GM21447 (cell line): ENCODE results near the gene PACS1.
A peak's percentile ranks its signal among the peaks of the same experiment; 100 is the strongest.

ENCODE experiments used
- ATAC-seq: cut with Tn5 transposase; IDR thresholded peaks from one replicate; pipeline ENCODE4 v1.9.1; 2021; ENCODE audit not compliant: unreplicated experiment

The PACS1 gene

GRCh38 chr11:66282468-66283455, 212.7 kb downstream of the PACS1 start:
- ATAC-seq, result peak; percentile 56

DNA sequence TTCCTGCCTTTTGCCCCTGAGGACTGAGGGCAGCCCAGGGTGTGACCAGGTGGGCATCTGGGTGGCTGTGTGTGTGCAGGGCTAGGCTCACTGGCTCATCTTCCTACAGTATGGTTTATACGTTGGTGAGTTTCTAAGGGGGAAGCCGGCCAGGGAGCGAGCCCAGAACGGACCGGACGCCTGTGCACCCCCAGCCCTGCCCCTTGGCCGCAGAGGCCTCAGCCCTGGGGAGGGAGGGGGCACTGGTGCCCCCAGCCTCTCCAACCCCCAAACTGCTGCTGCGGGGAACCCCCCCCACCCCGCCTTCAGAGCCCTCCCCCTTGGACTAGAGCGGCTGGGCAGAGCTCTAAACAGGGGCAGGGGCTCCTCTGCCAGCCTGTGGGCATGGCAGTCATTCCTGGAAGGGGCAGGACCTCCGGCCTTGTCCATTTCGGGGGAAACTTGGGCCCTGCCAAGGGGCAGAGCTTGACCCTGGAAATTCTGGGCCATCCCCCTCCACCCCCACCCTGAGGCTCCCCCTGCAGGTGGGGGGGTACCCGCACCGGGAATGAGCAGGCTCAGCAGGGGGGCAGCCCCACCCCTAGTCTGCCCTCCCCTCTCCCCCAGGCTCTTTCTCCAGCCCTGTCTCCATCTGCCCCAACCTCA, 213.5 kb downstream of the PACS1 start:
- no peak for ATAC-seq

DNA sequence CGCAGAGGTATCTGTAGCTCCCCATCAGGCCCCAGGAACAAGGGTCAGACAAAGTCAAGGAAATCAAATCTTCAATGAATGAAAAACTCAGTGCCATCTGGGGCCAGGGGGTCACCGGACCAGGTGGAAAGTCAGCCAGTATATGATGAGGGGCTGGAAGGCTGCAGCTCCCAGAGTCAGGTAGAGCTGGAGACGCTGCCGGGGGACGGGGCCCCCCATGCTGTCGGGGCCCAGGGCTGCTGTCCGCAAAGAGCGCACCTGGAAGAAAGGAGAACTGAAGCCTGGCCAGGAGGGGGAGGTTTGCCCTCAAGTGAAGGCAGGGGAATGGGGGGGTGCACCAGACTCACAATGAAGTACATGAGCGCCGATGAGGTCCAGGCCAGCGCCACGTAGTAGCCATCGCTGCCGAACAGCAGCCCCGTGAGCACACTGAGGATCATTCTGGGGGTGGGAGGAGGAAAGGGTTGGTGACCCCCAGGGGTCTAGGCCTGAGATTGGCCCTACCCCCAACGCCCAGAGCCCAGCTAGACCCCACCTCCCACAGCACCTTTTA, 214.5 kb downstream of the PACS1 start:
- ATAC-seq, result no peak

DNA sequence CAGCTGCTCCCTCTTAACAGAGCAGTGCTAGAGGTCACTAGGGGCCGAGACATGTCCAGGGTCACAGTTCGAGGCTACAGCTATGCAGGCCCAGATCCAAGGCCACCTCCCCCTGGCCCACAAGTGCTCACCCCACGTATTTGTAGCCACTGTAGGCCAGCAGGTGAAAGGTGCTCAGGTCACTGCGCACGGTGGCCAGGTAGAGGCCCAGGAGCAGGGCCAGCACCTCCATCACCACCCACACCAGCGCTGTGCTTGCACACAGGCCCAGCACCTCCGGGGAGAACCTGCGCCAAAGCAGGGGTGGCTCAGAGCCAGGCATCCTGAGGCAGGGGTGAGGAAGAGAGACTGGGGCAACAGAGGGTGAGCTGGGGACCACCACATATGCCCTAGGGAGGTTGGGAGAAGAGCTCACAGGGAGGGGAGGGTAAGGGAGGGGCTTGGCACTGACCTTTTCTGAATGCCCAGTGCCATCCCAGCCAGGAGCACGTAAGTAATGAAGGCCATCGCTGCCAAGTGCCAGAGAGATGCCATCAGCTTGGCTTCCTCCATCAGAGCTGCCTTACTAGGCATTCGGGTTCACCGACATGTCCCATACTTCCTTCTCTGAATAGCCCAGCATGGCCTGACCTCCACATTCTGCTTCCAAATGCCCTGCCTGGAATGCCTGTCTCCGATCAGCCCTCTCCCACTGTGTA, 215.3 kb downstream of the PACS1 start:
- no peak for ATAC-seq

DNA sequence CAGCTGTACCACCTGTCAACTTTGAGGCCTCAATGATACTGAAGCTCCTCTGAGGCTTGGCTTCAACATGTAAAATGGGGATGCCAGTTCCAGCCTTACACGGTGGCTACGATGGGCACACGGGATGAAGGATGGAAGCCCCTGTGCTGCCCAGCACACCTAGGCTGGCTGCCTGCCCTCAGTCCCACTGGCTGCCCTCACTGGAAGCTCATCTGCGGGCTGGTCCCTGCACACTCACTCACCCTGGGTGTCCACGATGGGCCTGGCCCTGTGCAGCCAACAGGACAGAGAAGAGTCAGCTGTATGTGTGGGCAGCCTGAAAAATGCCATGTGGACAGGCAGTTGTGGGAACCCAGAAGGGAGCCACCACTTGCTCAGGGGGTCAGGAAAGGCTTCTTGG, 216.6 kb downstream of the PACS1 start:
- no peak for ATAC-seq

DNA sequence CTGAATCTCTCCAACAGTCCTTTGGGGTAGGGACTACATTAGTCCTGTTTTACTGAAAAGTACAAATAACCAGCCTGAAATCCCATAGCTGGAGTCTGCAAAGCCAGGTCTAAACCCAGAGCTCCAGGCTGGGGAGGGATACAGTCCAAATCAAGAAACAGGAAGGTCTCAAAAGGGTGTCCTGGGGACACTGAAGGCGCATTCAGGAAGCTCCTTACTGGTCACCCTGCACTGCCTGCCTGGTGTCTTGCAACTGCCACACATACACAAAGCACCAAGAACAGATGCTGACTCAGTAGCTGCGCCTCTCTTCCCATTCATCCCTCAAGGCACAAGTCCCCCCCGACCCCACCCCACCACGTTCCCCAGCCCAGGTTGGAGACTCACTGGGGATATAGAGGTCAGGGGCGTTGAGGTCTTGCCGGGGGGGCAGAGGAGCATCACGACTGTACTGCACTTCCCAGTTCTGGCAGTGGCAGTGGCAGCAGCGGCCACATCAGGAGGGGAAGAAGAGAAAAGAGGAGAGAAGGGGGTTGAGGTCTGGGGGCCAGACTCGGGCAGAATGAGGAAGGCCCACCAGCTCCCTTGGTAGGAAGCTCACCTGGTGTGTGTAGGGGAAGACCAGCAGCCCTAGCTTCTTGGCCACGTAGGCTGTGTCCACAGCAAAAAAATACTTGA, 217.3 kb downstream of the PACS1 start:
- no peak for ATAC-seq

GRCh38 chr11:66287889-66288670, 218.0 kb downstream of the PACS1 start:
- ATAC-seq, result no peak

- peak; percentile 91 for ATAC-seq
Observed at GRCh38 chr11:66288671-66289547, 218.8 kb downstream of the PACS1 start, which contains the start of gene YIF1A. TSS of gene YIF1A (minus strand) at chr11:66289143. CDS start at chr11:66288985, 158 bp downstream.

DNA sequence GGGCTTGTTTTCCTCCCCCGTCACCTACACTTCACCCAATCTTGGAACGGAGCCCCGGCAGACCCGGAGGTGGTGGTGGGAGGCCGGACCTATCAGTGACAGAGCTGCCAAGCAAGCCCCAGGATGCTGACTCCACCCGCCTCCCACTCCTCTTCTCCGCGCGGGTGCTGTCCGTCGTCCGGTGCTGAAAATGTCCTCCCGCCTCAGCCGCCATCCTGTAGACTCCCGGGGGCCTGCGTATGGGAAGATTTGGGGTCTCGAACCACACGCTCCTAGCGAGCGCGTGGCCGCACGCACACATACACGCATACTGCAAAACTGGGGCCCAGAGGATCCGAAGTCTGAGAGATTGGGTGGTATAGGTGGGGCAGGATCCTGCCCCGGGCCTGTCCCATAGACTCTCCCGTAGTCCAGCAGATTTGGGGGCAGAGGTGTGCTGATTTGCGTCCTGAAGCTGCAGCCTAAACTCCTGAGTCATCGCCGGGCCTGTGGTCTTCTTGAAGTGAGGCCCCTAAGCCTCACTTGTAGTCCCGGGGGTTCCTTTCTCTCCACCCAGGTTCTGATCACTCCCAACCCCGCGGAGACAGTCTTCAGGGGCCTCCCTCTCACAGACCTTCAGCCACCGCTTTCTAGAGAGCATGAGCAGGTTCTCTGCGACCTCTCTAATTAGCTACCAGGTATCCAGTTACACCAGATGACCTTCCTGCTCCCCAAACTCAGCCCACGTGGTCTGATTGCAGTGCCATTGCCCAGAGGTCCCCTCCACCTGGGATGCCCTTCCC, 219.7 kb downstream of the PACS1 start:
- ATAC-seq, result peak; percentile 42

DNA sequence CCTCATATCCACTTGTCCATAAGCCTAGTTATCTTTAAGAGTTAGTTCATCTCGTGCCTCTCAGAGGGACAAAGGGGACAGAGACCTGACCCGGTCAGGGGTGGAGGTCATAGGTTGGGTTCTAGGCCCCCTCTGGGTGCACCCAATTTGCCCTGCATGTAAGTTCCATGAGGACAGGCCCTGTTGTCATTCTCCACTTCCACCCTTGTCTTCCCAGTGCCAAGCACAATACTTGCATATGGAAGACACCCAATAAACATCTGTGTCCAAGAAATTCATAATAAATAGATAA, 220.2 kb downstream of the PACS1 start:
- ATAC-seq, result no peak

- ATAC-seq, result no peak
Observed at GRCh38 chr11:66291303-66291705, 221.2 kb downstream of the PACS1 start.

DNA sequence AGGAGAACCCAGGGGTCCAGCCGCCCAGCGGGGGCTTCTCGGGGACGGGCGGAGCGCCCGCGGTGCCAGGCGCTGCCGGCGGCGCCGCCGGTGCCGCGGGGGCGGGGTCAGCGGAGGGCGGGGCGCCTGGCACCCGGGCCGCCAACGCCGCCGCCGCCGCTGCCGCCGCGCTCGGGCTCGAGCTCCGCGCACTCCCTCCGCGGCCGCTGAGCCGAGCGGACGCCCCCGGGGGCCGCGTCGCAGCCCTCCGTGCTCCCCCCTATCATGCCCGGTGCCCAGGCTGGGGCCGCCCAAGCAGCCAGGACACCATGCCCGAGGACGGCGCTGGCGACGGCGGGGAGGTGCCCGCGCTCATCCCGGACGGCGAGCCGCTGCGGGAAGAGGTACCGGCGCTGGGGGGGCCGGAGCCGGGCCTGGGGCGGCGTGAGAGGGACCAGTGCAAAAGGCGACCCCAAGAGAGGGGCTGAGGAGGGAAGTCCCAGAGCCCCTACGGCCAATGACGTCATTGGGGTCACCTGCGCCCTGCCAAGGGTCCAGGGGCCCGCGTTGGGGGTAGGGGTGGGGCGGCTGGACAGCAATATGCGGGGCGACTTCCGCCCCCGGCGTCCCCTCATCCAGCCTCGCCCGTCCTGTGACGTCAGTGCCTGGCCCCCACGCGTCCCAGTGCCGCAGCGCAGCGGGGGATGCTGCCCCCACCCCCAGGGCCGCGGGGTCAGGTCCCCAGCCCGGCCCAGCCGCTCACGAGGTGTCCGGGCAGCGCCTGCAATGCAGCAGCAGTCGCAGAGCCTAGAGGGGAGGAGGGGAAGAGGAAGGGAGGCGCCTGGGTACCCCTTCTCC, 221.9 kb downstream of the PACS1 start, which contains the start of gene TMEM151A:
TSS of gene TMEM151A (plus strand) at position 189 of the 837 bp plus-strand sequence. CDS start at position 309, 120 bp downstream.
- ATAC-seq, result no peak

DNA sequence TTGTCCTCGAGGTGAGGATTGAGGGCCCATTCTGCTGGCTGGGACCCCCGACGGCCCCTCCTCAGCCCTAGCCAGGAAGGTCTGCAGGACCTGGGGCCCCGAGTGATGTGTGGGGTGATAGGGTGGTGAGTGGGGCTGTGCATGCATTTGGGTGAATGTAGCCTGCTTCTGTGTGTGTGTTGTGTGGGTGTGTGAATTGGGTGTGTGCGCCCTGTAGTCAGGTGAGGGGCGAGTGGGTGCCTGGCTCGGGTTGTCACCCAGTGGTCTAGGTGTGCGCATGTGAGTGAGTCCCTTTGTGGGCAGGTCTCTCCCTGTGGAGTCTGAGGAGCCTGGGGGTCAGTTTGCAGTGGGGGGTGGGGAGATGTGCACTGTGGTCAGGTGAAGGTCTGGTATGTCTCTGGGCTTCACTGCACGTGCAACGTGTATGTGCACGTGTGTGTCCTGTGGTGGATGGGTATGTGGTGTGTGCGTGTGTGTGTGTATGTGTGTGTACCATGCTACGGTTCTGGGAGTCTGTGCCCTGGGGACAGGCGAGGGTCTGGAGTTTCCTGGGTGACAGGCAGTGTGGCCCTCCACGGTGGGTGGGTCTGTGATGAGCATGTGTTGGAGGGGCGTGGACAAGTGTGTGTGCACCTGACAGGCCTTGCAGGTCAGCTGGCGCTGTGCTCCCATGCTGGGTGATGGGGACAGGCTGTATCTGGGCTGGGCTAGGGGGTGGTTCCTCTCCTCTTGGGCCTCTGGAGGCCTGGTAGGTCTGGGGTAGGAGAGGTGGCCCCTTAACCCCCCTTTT, 222.7 kb downstream of the PACS1 start:
- no peak for ATAC-seq

DNA sequence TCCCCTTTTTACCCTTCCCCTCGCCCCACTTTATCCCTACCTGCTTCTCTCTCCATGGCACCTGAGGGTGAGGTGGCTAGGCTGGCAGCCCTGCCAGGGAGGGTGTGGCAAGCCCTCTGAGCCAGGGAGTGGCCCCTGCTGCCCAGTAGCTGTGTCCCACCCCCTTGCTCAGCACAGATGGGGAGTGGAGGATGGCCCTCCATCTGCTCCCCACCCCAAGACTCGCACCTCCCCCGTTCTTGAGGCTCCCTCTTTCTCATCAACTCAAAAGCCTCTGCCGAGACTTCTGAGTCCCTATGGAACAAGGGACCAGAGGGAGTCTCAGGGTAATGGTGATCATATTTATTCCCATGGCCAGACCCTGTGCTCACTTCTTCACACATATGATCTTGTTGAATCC, 223.3 kb downstream of the PACS1 start:
- no peak for ATAC-seq

GRCh38 chr11:66293777-66294625, 223.9 kb downstream of the PACS1 start:
- ATAC-seq, result no peak
